Neural cell (in vitro differentiated cells): Measurements from ENCODE around the gene ZNF135. TPM values are rescaled to one million over a fixed set of nuclear protein-coding genes. Genes with fewer than 3 reads are reported as not detected.

Experiments used
- H2AFZ ChIP-seq: fragments of 200-600, 300-800 bp; sonication (generic), shearing (Covaris generic); 2 replicates; pipeline ENCODE4 v1.6.0; 2014; ENCODE audit warnings: low read depth, mild to moderate bottlenecking, antibody characterized with exemption, low read length, moderate library complexity
- H3F3A ChIP-seq: fragments of 200-600 bp; shearing (Covaris generic); 2 replicates; pipeline ENCODE4 v1.6.1; 2016; ENCODE audit warnings: mild to moderate bottlenecking, moderate library complexity, mixed read lengths, antibody characterized with exemption, low read length; ENCODE audit not compliant: insufficient read depth, poor library complexity, severe bottlenecking
- H3K27ac ChIP-seq: fragments of 200-600, 300-800 bp; sonication (generic), shearing (Covaris generic); 2 replicates; pipeline ENCODE4 v1.5.1; 2014; ENCODE audit warnings: mild to moderate bottlenecking, low read length, moderate library complexity
- H3K27me3 ChIP-seq: fragments of 300-800, 200-600 bp; sonication (generic), shearing (Covaris generic); 2 replicates; pipeline ENCODE4 v1.6.0; 2014; ENCODE audit warnings: mild to moderate bottlenecking, low read depth, low read length, moderate library complexity; ENCODE audit not compliant: insufficient read depth
- H3K36me3 ChIP-seq: fragments of 300-800, 200-600 bp; sonication (generic), shearing (Covaris generic); 2 replicates; pipeline ENCODE4 v1.5.1; 2014; ENCODE audit warnings: mild to moderate bottlenecking, antibody characterized with exemption, low read length, moderate library complexity; ENCODE audit not compliant: insufficient read depth
- H3K4me2 ChIP-seq: fragments of 300-800, 200-600 bp; sonication (generic), shearing (Covaris generic); 2 replicates; pipeline ENCODE4 v1.6.0; 2014; ENCODE audit warnings: mild to moderate bottlenecking, low read length
- H3K4me3 ChIP-seq: fragments of 300-800, 200-600 bp; sonication (generic), shearing (Covaris generic); 2 replicates; pipeline ENCODE4 v1.5.1; 2014; ENCODE audit warnings: mild to moderate bottlenecking, low read length, moderate library complexity
- H3K79me2 ChIP-seq: fragments of 200-600 bp; shearing (Covaris generic); replicated peaks from 2 replicates; pipeline ENCODE4 v1.6.0; 2014; ENCODE audit warnings: mild to moderate bottlenecking, low read length, moderate library complexity; ENCODE audit not compliant: insufficient read depth
- H3K9ac ChIP-seq: fragments of 300-800, 200-600 bp; sonication (generic), shearing (Covaris generic); 2 replicates; pipeline ENCODE4 v1.6.1; 2016; ENCODE audit warnings: mild to moderate bottlenecking, low read length, mixed read lengths
- H3K9me2 ChIP-seq: fragments of 200-600 bp; shearing (Covaris generic); 2 replicates; pipeline ENCODE4 v1.6.1; 2016; ENCODE audit warnings: mild to moderate bottlenecking, low read length, mixed read lengths; ENCODE audit not compliant: insufficient read depth
- H3K9me3 ChIP-seq: fragments of 200-600, 300-800 bp; sonication (generic), shearing (Covaris generic); 2 replicates; pipeline ENCODE4 v1.6.1; 2016; ENCODE audit warnings: mild to moderate bottlenecking, mixed run types, low read length, moderate library complexity, mixed read lengths
- H4K20me1 ChIP-seq: fragments of 200-600 bp; shearing (Covaris generic); 2 replicates; pipeline ENCODE4 v1.6.1; 2016; ENCODE audit warnings: mild to moderate bottlenecking, mixed run types; ENCODE audit not compliant: insufficient read depth
- EP300 ChIP-seq: fragments of 450-650 bp; conservative IDR thresholded peaks from 2 replicates; pipeline ENCODE4 v1.6.1; 2014; ENCODE audit warnings: antibody characterized with exemption, mild to moderate bottlenecking, moderate library complexity; ENCODE audit not compliant: poor library complexity, severe bottlenecking
- EZH2 ChIP-seq: fragments of 200-600, 300-800 bp; shearing (Covaris generic), sonication (generic); IDR thresholded peaks from 2 replicates; pipeline ENCODE4 v1.6.1; 2014; ENCODE audit warnings: antibody characterized with exemption, low read length, borderline replicate concordance, mild to moderate bottlenecking; ENCODE audit not compliant: insufficient read depth, poor library complexity, severe bottlenecking
- MXI1 ChIP-seq: fragments of 450-650 bp; conservative IDR thresholded peaks from 2 replicates; pipeline ENCODE4 v1.6.1; 2014; ENCODE audit warnings: antibody characterized with exemption, mild to moderate bottlenecking; ENCODE audit not compliant: poor library complexity, severe bottlenecking
- POLR2AphosphoS5 ChIP-seq: IDR thresholded peaks from 2 replicates; pipeline ENCODE4 v1.6.1; 2012
- RAD21 ChIP-seq: fragments of 450-650 bp; conservative IDR thresholded peaks from 2 replicates; pipeline ENCODE4 v1.6.1; 2014; ENCODE audit warnings: antibody characterized with exemption, mild to moderate bottlenecking, moderate library complexity
- SMC3 ChIP-seq: fragments of 450-650 bp; conservative IDR thresholded peaks from 2 replicates; pipeline ENCODE4 v1.6.1; 2014; ENCODE audit warnings: antibody characterized with exemption, mild to moderate bottlenecking, moderate library complexity; ENCODE audit not compliant: poor library complexity
- TAF1 ChIP-seq: IDR thresholded peaks from 2 replicates; pipeline ENCODE4 v1.6.1; 2012; ENCODE audit warnings: low read depth
- polyA plus RNA-seq: library from polyadenylated mRNA; depleted of rRNA; stranded (reverse); fragments of >200 nt; gene quantifications from 2 replicates; pipeline ENCODE4 v1.2.3, GENCODE V29; 2014
- TF ChIP-seq, protein P1 (sequence below): IDR thresholded peaks from 2 replicates; pipeline ENCODE4 v1.6.1; 2012; ENCODE audit warnings: borderline replicate concordance
- TF ChIP-seq, protein P2 (sequence below): fragments of 450-650 bp; IDR thresholded peaks from 2 replicates; pipeline ENCODE4 v1.5.1; 2014; ENCODE audit warnings: antibody characterized with exemption, mild to moderate bottlenecking, moderate library complexity; ENCODE audit not compliant: poor library complexity, severe bottlenecking

The ZNF135 gene
- polyA plus RNA-seq, 1 donor from 2014 or later, result 13.7 TPM

DNA sequence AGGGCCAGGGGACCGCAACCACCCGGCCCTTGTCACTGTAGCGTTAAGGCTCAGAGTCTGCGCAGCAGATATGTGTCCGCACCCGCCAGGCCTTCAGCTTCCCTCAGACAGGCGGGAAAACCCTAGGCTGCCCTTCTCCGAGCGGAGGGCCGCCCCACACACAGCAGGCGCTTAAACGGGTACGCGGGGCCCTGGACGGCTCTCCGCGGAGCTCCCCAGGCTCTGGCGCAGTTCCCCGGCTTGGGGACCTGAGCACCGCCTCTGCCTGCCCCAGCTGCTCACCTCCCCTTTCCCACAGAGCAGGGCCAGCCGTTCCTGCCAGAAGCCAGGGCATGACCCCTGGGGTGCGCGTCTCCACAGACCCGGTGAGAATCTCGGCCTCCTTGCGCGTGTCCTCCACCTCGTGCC lies 593 bp downstream of the ZNF135 start:
- peak overlapping the region; percentile 83 for H3K27ac ChIP-seq
- H3K27me3 ChIP-seq, result no peaks in the 10 kb centered on the region
- no peaks in the 10 kb centered on the region for H3F3A ChIP-seq
- H3K9me2 ChIP-seq, result no peaks in the 10 kb centered on the region
- peak overlapping the region; percentile 82 for H3K9ac ChIP-seq
- H3K4me2 ChIP-seq, result no peak overlapping the region
- no peaks in the 10 kb centered on the region for H3K79me2 ChIP-seq
- peak overlapping the region; percentile 74 for H3K4me3 ChIP-seq
- H3K36me3 ChIP-seq, result peaks cover 7% of the 10 kb centered on the region
- no peaks in the 10 kb centered on the region for H4K20me1 ChIP-seq
- TF ChIP-seq EP300 (no peak), MXI1 (no peak), POLR2AphosphoS5 (no peak), EZH2 (no peak), RAD21 (no peak), SMC3 (no peak), TAF1 (no peak)
- TF ChIP-seq, protein P1, sequence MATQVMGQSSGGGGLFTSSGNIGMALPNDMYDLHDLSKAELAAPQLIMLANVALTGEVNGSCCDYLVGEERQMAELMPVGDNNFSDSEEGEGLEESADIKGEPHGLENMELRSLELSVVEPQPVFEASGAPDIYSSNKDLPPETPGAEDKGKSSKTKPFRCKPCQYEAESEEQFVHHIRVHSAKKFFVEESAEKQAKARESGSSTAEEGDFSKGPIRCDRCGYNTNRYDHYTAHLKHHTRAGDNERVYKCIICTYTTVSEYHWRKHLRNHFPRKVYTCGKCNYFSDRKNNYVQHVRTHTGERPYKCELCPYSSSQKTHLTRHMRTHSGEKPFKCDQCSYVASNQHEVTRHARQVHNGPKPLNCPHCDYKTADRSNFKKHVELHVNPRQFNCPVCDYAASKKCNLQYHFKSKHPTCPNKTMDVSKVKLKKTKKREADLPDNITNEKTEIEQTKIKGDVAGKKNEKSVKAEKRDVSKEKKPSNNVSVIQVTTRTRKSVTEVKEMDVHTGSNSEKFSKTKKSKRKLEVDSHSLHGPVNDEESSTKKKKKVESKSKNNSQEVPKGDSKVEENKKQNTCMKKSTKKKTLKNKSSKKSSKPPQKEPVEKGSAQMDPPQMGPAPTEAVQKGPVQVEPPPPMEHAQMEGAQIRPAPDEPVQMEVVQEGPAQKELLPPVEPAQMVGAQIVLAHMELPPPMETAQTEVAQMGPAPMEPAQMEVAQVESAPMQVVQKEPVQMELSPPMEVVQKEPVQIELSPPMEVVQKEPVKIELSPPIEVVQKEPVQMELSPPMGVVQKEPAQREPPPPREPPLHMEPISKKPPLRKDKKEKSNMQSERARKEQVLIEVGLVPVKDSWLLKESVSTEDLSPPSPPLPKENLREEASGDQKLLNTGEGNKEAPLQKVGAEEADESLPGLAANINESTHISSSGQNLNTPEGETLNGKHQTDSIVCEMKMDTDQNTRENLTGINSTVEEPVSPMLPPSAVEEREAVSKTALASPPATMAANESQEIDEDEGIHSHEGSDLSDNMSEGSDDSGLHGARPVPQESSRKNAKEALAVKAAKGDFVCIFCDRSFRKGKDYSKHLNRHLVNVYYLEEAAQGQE, result no peak
- TF ChIP-seq, protein P2, sequence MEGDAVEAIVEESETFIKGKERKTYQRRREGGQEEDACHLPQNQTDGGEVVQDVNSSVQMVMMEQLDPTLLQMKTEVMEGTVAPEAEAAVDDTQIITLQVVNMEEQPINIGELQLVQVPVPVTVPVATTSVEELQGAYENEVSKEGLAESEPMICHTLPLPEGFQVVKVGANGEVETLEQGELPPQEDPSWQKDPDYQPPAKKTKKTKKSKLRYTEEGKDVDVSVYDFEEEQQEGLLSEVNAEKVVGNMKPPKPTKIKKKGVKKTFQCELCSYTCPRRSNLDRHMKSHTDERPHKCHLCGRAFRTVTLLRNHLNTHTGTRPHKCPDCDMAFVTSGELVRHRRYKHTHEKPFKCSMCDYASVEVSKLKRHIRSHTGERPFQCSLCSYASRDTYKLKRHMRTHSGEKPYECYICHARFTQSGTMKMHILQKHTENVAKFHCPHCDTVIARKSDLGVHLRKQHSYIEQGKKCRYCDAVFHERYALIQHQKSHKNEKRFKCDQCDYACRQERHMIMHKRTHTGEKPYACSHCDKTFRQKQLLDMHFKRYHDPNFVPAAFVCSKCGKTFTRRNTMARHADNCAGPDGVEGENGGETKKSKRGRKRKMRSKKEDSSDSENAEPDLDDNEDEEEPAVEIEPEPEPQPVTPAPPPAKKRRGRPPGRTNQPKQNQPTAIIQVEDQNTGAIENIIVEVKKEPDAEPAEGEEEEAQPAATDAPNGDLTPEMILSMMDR, result no peak
- H2AFZ ChIP-seq, result peak overlapping the region; percentile 73
- H3K9me3 ChIP-seq, result peaks cover 11% of the 10 kb centered on the region

DNA sequence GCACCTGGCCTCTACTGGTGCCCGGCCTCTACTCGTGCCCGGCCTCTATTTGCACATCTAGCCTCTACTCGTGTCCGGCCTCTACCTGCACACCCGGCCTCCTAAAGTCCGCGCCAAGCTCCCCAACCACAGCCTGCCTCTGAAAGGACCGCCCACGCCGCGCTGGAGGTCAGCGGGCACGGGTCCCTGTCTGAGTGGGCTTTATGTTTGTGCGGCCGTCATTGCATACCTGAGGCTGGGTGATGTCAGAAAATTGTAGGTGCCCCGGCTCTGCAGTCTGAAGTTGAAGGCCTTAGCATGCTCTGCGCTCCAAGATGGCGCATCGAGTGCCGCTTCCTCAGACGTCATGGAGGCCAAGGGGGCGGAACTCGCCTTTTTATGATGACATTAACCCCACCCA lies 1.1 kb downstream of the ZNF135 start:
- Histone ChIP-seq H3K79me2 (no peaks in the 10 kb centered on the region), H3F3A (no peaks in the 10 kb centered on the region), H3K9me2 (no peaks in the 10 kb centered on the region), H3K9me3 (peaks cover 11% of the 10 kb centered on the region), H3K27me3 (no peaks in the 10 kb centered on the region), H3K4me3 (peak overlapping the region; percentile 74), H3K27ac (no peak overlapping the region), H3K36me3 (peaks cover 7% of the 10 kb centered on the region), H2AFZ (no peak overlapping the region), H3K4me2 (no peak overlapping the region), H3K9ac (no peak overlapping the region), H4K20me1 (no peaks in the 10 kb centered on the region)
- TF ChIP-seq, protein P1, result no peak
- no peak for TF ChIP-seq SMC3
